Ovary (tissue), 3 donors: ENCODE results near the gene SLC28A3.

Experiments used
- CTCF ChIP-seq, 3 donors: fragments of 450-650 bp in 2 of 3; fragments of 200-600 bp in 1 of 3; IDR thresholded peaks; one replicate each; pipeline versions ENCODE4 v1.5.1 to v1.8.0; 2016 to 2022; ENCODE audit warnings: antibody characterized with exemption in 3 of 3, mild to moderate bottlenecking in 1 of 3
- EP300 ChIP-seq: sonication (generic); formaldehyde crosslinking; IDR thresholded peaks from one replicate; pipeline ENCODE4 v1.6.1; 2017; ENCODE audit warnings: antibody characterized with exemption
- POLR2A ChIP-seq: fragments of 450-650 bp; IDR thresholded peaks from one replicate; pipeline ENCODE4 v1.6.1; 2017; ENCODE audit warnings: antibody characterized with exemption, mild to moderate bottlenecking, moderate library complexity
- donor health status: DM: no; HTN: no; CAD: no.

- no peak for TF ChIP-seq POLR2A
- no peak for TF ChIP-seq CTCF (IDR thresholded peaks at IDR 0.05)
- TF ChIP-seq EP300: no peak
These were observed 45.0 kb upstream of the SLC28A3 start for GRCh38 chr9:84385386-84386040.
